Astrocyte (in vitro differentiated cells and primary cell): Measurements from ENCODE around the gene KRT74.

ENCODE experiments used
- EZH2 ChIP-seq: IDR thresholded peaks from 2 replicates; pipeline ENCODE4 v1.6.1; 2012; ENCODE audit warnings: mild to moderate bottlenecking, low read length, inconsistent platforms; ENCODE audit not compliant: insufficient read depth
- TF ChIP-seq, protein P1 (sequence below): IDR thresholded peaks from 2 replicates; pipeline ENCODE4 v1.5.1; 2011; ENCODE audit warnings: low read depth, mild to moderate bottlenecking, inconsistent platforms, low read length, moderate library complexity; ENCODE audit not compliant: insufficient read depth

DNA sequence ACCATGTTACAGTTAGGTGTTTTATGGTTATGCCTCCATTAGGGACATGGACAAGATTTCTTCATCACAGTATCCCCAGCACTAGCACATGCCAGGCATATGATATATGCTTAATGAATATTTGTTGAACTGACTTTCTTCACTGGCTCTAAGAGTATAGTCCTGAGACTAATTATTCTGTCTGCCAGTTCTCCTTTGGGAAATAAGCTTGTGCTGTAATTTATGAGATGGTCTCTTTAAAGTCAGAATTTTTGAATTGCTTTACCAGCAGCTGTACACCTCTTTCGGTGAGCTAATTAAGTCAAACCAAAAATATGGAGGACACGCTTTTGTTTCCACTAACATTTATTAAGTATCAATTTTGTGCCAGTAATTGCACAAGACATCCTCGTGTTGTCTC, 32.5 kb upstream of the KRT74 start:
- TF ChIP-seq, protein P1, sequence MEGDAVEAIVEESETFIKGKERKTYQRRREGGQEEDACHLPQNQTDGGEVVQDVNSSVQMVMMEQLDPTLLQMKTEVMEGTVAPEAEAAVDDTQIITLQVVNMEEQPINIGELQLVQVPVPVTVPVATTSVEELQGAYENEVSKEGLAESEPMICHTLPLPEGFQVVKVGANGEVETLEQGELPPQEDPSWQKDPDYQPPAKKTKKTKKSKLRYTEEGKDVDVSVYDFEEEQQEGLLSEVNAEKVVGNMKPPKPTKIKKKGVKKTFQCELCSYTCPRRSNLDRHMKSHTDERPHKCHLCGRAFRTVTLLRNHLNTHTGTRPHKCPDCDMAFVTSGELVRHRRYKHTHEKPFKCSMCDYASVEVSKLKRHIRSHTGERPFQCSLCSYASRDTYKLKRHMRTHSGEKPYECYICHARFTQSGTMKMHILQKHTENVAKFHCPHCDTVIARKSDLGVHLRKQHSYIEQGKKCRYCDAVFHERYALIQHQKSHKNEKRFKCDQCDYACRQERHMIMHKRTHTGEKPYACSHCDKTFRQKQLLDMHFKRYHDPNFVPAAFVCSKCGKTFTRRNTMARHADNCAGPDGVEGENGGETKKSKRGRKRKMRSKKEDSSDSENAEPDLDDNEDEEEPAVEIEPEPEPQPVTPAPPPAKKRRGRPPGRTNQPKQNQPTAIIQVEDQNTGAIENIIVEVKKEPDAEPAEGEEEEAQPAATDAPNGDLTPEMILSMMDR, result no peak
- no peak for TF ChIP-seq EZH2
